ENCODE measurements around the gene AMTN.

The AMTN gene

GRCh38 chr4:70522626-70523025, 4.3 kb downstream of the AMTN start (continued):
- TF ChIP-seq TSHZ1 (tag by site-specific recombination; IDR thresholded peaks at IDR 0.05; ENCODE audit: borderline replicate concordance) (no peak), ZEB2 (tag by site-specific recombination; IDR thresholded peaks at IDR 0.05) (no peak), ZNF747 (tag by site-specific recombination; IDR thresholded peaks at IDR 0.05) (no peak), ZFP37 (tag by site-specific recombination; IDR thresholded peaks at IDR 0.05) (no peak), ZBTB1 (tag by site-specific recombination; IDR thresholded peaks at IDR 0.05) (no peak), ZIC2 (tag by site-specific recombination; IDR thresholded peaks at IDR 0.05) (no peak), MYNN (tag by site-specific recombination; IDR thresholded peaks at IDR 0.05; ENCODE audit: borderline replicate concordance) (no peak), ZNF837 (tag by site-specific recombination; IDR thresholded peaks at IDR 0.05) (no peak), TCF7L2 (IDR thresholded peaks at IDR 0.05; ENCODE audit: borderline replicate concordance, low read depth, low read length) (no peak), ZNF792 (tag by site-specific recombination; IDR thresholded peaks at IDR 0.05) (no peak), BCL6B (tag by site-specific recombination; IDR thresholded peaks at IDR 0.05) (no peak), ZNF37A (tag by site-specific recombination; IDR thresholded peaks at IDR 0.05) (no peak), ZNF548 (tag by site-specific recombination; IDR thresholded peaks at IDR 0.05) (no peak)

- no peaks in the 10 kb centered on the region for H3K4me1 ChIP-seq (ENCODE audit: control insufficient read depth, insufficient read depth, low read length)
These were observed 12.6 kb downstream of the AMTN start for GRCh38 chr4:70530997-70531396.

GRCh38 chr4:70531981-70532380, 13.6 kb downstream of the AMTN start:
- H3K9me3 ChIP-seq (ENCODE audit: control insufficient read depth, insufficient read depth, low read depth, low read length), result no peaks in the 10 kb centered on the region
- CTCF ChIA-PET, result interaction anchor here (0.6 to 1.4 kb wide), 4 partner anchors 9 to 847 kb away, joined by 3 to 7 read pairs (median 4); no protein-coding TSS in a partner anchor

More at GRCh38 chr4:70530997-70531396, 12.6 kb downstream of the AMTN start:
- CTCF ChIA-PET, result interaction anchor here (1.4 kb wide), 1 partner anchor 10 kb away, joined by 5 read pairs; no protein-coding TSS in a partner anchor
- no peaks in the 10 kb centered on the region for H3K36me3 ChIP-seq (ENCODE audit: control insufficient read depth in 2 of 2, insufficient read depth in 1 of 2, low read length in 2 of 2)
- no peak overlapping the region for H3K4me3 ChIP-seq (ENCODE audit: low read depth, low read length)
- POLR2A ChIA-PET, result no interaction called here
- H3K27ac ChIP-seq (ENCODE audit: extremely low read depth, low read depth, low read length), result no peak overlapping the region
- no peak for TF ChIP-seq ZNF37A (tag by site-specific recombination; IDR thresholded peaks at IDR 0.05)
- TF ChIP-seq ZNF529 (tag by site-specific recombination; IDR thresholded peaks at IDR 0.05; ENCODE audit: insufficient replicate concordance), result no peak
- TF ChIP-seq OSR2 (tag by site-specific recombination; IDR thresholded peaks at IDR 0.05), result no peak
- no peak for TF ChIP-seq ZFP69B (tag by site-specific recombination; IDR thresholded peaks at IDR 0.05)
- no peak for TF ChIP-seq ZIC2 (tag by site-specific recombination; IDR thresholded peaks at IDR 0.05)
- TF ChIP-seq ZNF596 (tag by site-specific recombination; IDR thresholded peaks at IDR 0.05), result no peak
- no peak for TF ChIP-seq ZNF660 (tag by site-specific recombination; IDR thresholded peaks at IDR 0.05)
- H3K9me3 ChIP-seq (ENCODE audit: control insufficient read depth, insufficient read depth, low read depth, low read length), result no peaks in the 10 kb centered on the region

More at GRCh38 chr4:70531981-70532380, 13.6 kb downstream of the AMTN start:
- no peak for TF ChIP-seq ZNF324 (tag by site-specific recombination; IDR thresholded peaks at IDR 0.05)
- no peak for TF ChIP-seq ZNF23 (tag by site-specific recombination; IDR thresholded peaks at IDR 0.05; ENCODE audit: borderline replicate concordance)
- no peak for TF ChIP-seq ZNF18 (tag by site-specific recombination; IDR thresholded peaks at IDR 0.05)
- no peak for TF ChIP-seq ZNF624 (tag by site-specific recombination; IDR thresholded peaks at IDR 0.05)
- TF ChIP-seq PBX3 (CRISPR knock-in tag; IDR thresholded peaks at IDR 0.05), result no peak
- no peak for TF ChIP-seq ZNF610 (tag by site-specific recombination; IDR thresholded peaks at IDR 0.05; ENCODE audit: borderline replicate concordance)
- Histone ChIP-seq H3K4me1 (ENCODE audit: control insufficient read depth, insufficient read depth, low read length) (no peaks in the 10 kb centered on the region), H3K4me3 (ENCODE audit: low read depth, low read length) (no peak overlapping the region), H3K27ac (ENCODE audit: extremely low read depth, low read depth, low read length) (no peak overlapping the region), H3K36me3 (ENCODE audit: control insufficient read depth in 2 of 2, insufficient read depth in 1 of 2, low read length in 2 of 2) (no peaks in the 10 kb centered on the region)
- POLR2A ChIA-PET, result no interaction called here
